ENCODE measurements around the gene NXPE2. TPM values are rescaled to one million over a fixed set of nuclear protein-coding genes. Genes with fewer than 3 reads are reported as not detected.
A peak's percentile ranks its signal among the peaks of the same experiment; 100 is the strongest.

The NXPE2 gene
- polyA plus RNA-seq, 4 donors, result 0.30 to 0.53 (median 0.41) TPM

GRCh38 chr11:114738954-114739353 is 60.6 kb downstream of the NXPE2 start:
- DNase-seq (ENCODE audit: low read depth in 4 of 4, low spot score in 3 of 4), result peak in 2 of 4 donors; percentile 7 to 10

GRCh38 chr11:114745150-114745671 is 66.9 kb downstream of the NXPE2 start:
- no peak for DNase-seq (ENCODE audit: low read depth in 4 of 4, low spot score in 3 of 4)

DNA sequence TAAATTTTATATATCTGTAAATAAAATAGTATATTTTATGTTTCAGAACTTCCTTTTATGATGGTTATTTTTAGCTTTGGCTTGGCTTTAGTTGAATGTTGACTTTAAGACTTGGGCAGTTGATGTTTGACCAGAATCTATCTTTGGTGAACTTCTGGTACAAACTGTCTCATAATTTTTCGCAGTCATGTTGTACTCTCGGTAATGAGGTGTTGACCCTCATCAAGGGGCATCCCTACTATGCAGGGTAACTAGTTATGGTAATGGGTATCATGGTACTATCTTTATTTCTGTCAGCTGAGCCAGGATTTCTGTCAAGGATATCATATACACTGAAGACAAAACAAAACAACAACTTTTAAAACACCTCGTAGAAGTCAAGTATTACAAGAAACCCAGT is 67.7 kb downstream of the NXPE2 start:
- DNase-seq (ENCODE audit: low read depth in 4 of 4, low spot score in 3 of 4), result no peak

Other genes with a start within 250 kb of the NXPE2 start
- gene REXO2, start 239.1 kb upstream of the NXPE2 start, polyA plus RNA-seq (ENCODE audit: insufficient read length in 4 of 4), result 100 to 1,000 TPM; 114 to 127 (median 116) TPM
- under 1 TPM in 2 of 4 donors, not detected in 2; 0.08 TPM for gene NXPE1, start 118.6 kb upstream of the NXPE2 start, polyA plus RNA-seq (ENCODE audit: insufficient read length in 4 of 4)
- under 1 TPM in 1 of 4 donors, not detected in 3; 0.06 TPM for gene NXPE4, start 82.7 kb upstream of the NXPE2 start, polyA plus RNA-seq (ENCODE audit: insufficient read length in 4 of 4)